HG03575 (cell line): ENCODE measurements around the gene CAPN1.
"Not testable (repeated sequence)": the region's sequence is repeated elsewhere in the genome, so short reads cannot be mapped to it uniquely, and the experiment has no call there.

ENCODE experiments used
- ATAC-seq: cut with Tn5 transposase; IDR thresholded peaks from one replicate; pipeline ENCODE4 v1.9.1; 2021; ENCODE audit not compliant: unreplicated experiment, insufficient number of reproducible peaks, low FRiP score; ENCODE audit errors: extremely low read depth

CAPN1 gene

DNA sequence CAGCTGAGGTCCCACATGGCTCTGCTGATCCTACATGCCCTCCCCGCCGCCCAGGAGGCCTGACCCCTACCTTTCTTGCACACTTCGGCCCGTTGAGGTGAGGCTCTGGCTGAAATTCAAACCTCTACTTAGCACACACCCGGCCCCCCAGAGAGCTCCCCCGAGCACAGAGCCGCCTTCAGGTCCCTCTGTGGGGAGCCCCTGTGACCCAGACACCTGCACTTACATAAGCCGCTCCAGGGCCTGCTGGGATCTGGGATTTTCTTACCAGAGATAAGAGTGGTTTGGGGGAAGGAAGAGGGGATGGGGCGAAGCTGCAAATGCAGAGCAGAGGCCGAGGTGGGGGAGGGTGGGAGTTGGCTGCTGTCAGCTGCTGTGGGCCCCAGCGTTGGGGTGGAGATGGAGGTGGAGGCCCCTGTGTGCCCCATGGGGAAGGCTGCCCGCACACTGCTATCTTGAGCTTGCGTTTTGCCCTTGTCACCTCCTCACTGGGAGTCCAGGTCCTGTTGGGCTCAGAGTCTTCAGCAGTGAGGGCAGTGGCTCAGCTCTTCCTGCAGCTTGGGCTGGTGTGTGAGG lies 30.6 kb downstream of the CAPN1 start:
- ATAC-seq, result no peak

DNA sequence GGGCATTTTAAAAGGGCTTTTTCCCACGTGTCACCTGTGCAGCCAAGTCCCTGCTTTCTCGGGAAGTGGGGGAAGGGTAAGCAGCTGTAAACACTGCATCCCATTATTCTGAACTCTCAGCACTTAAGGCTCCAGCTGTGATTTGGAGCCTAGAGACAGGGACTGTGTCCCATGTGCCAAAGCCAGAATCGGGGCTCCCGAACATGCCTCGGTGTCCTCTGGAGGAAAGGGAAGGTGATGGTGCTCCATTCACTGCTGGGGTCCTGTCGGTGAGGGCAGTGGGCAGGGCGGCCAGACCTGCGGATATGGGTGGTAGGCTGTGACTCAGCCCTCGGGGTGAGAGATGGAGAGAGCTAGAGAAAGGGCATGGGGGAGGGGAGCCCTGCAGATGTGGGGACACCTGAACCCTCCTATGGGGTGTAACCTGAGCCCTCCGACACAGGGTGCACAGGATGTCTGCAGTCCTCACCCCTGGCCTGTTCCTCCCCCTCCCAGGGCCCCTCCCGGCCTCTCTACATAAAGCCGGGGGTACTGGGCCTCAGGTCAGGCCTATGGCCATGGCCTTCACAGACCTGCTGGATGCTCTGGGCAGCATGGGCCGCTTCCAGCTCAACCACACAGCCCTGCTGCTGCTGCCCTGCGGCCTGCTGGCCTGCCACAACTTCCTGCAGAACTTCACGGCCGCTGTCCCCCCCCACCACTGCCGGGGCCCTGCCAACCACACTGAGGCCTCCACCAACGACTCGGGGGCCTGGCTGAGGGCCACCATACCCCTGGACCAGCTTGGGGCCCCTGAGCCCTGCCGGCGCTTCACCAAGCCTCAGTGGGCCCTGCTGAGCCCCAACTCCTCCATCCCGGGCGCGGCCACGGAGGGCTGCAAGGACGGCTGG lies 31.8 kb downstream of the CAPN1 start:
- no peak for ATAC-seq

DNA sequence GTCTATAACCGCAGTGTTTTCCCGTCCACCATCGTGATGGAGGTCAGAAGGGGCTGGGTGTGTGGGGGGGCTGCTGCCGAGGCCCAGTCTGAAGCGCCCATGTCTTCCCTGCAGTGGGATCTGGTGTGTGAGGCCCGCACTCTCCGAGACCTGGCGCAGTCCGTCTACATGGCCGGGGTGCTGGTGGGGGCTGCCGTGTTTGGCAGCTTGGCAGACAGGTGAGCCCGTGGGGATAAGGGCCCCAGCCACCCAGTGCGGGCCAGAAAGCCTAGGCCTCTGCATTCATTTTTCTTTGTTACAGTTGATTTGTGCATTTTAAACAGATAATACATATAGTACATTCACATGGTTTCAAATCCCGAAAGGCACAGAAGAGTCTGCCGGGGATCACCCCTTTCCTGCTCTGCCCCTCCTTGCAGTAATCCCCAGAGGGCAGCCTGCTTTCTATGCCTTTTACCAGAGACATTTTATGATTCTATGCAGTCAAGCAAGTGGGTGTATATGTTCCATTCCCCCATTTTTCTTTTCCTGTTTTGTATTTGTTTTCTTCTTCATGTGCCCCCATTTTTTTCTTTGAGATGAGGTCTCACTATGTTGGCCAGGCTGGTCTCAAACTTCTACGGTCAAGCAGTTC lies 32.6 kb downstream of the CAPN1 start:
- no peak for ATAC-seq

DNA sequence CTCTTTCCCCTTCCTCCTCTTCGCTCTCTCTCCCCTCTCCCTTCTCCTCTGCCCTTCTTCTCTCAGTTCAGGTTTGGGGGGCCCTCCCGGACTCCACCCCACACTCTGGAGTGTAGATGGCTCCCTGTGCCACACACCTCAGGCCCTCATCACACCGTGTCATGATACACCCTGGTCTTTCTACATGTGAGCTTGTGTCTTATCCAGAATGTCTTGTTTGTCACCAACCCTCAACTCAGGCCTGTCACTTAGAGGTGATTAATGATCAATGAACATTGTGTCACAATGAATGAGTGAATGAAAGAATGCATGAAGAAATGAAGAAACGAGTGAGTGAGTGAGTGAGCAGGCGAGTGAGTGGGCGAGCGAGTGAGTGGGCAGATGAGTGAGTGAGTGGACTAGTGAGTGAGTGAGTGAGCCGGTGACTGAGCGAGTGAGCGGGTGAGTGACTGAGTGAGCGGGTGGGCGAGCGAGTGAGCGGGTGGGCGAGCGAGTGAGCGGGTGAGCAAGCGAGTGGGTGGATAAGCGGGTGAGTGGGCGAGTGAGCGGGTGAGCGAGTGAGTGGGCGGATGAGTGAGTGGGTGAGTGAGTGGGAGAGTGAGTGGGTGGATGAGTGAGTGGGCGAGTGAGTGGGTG lies 33.8 kb downstream of the CAPN1 start:
- ATAC-seq, result no peak

DNA sequence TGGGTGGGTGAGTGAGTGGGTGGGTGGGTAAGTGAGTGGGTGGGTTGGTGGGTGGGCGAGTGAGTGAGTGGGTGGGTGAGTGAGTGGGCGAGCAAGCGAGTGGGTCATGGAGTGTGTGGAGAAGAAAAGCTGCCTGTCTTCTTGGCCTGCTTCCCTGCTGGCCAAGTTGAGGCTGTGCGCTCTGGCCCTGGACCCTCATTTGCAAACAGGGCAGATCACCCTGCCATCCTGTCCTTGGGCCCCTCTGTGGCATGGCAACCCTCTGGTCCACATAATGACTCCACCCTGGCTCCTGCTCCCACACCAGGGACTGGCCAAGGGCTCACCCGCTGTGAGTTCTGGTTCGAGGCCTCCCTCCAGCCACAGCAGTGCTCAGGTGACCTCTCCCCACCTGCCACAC lies 35.1 kb downstream of the CAPN1 start:
- no peak for ATAC-seq

DNA sequence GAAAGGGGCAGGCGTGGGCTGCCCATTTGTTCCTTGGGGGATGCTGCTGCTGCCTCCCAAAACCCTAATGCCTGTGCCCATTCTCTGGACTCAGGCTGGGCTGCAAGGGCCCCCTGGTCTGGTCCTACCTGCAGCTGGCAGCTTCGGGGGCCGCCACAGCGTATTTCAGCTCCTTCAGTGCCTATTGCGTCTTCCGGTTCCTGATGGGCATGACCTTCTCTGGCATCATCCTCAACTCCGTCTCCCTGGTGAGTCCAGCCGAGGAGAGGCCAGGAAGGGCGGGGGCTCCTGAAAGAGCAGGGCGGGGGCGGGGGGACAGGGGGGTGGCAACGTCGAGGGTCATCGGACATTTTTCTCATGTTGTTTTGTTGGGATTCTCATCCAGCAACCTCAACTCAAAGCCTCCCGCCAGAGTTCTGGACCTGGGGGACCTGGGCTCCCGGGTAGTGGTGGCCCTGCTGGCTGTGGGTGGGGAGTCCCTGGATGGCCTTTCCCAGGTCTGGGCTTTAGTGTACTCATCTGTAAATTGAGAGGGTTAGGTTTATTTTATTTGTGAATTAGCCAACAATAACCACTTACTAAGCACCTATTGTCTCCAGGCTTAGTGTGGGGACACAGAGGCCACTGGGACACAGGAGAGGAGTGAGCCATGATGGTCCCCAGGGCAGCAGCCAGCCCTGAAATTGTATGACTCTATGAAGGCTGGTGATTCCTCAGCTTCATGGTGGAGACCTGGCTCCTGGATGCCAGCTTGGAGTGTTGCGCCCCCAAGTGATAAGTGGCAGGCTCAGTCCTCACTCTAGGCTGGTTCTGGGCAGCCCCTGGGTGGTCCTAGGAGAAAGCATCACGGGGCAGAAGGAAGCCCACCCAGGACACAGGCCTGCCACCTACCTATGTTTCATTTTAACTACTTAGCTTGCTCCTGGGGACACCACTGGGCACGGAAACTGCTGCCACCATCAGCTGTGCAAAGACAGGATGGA lies 36.0 kb downstream of the CAPN1 start:
- no peak for ATAC-seq

DNA sequence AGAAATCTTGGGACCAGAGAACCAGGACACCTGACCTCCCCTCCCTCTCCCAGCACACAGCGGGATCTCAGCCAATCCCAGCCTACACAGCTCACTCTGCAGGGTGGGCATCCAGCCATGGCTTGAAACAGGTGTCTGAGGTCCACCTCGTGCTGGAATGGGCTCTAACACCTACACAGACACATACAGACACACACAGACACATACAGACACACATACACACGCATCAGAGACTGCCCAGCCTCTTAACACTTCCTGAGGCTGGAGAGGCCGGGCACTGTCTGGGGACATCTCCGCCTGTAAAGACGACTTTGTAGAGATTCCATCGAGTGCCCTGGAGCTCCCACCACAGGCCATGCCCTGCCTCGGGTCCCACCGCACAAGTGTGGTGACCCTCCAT lies 36.7 kb downstream of the CAPN1 start:
- no peak for ATAC-seq

DNA sequence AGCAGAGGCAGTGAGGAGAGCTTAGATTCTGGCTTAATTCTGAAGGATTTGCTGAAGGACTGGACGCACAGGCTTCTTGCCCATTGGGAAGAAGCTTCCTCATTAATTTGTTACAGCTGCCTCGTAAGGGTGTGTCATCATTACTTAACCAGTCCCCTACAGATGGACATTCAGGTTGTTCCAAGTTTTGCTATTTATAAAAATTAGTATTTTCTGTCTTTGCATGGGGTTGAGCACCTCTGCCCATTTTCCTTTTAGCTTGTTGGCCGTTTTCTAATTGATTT lies 38.1 kb downstream of the CAPN1 start:
- ATAC-seq, result no peak

DNA sequence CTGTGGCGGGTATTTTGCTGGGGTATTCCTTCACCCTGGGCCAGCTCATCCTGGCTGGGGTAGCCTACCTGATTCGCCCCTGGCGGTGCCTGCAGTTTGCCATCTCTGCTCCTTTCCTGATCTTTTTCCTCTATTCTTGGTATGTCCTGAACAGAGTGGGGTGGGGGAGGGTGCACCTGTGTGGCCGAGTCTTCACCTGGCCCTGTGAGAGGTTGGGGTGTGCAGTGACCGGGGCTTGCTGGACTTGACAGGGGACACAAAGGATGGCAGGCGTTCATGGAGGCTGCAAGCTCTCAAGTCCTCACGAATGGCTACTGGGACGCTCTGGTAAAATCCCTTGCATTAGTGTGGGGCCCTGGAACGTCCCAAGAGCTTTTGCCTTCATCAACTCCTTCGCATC lies 39.3 kb downstream of the CAPN1 start:
- no peak for ATAC-seq

DNA sequence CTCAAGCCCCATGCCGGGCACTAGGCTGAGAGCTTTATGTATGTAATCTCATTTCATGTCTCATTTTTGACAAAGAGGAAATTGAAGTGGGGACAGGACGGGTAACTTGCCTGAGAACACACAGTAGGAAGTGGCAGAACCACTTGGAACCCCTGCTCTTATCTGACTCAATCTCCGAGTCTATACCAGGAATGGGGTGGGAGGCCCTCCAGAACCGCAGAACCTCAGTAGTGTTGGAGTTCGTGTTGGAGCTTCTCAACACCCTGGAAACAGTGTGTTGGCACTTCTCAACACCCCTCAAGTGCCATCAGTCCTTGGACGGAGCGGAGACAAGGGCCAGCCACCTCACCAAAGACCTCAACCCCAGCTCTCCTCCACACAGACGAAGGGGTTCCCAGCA lies 41.3 kb downstream of the CAPN1 start:
- ATAC-seq, result no peak

DNA sequence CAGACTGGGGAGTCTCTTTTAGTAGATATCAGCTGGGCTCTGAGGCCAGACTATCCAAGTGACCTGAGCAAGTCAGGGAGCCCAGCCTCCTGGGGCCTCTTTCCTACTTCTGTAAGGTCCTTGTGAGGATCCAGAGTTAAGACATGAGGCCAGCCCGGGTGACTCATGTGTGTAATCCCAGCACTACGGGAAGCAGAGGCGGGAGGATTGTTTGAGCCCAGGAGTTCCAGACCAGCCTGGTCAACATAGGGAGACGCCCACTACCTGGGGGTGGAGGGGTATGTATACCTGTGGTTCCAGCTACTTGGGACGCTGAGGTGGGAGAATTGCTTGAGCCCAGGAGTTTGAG lies 43.2 kb downstream of the CAPN1 start:
- ATAC-seq, result no peak

DNA sequence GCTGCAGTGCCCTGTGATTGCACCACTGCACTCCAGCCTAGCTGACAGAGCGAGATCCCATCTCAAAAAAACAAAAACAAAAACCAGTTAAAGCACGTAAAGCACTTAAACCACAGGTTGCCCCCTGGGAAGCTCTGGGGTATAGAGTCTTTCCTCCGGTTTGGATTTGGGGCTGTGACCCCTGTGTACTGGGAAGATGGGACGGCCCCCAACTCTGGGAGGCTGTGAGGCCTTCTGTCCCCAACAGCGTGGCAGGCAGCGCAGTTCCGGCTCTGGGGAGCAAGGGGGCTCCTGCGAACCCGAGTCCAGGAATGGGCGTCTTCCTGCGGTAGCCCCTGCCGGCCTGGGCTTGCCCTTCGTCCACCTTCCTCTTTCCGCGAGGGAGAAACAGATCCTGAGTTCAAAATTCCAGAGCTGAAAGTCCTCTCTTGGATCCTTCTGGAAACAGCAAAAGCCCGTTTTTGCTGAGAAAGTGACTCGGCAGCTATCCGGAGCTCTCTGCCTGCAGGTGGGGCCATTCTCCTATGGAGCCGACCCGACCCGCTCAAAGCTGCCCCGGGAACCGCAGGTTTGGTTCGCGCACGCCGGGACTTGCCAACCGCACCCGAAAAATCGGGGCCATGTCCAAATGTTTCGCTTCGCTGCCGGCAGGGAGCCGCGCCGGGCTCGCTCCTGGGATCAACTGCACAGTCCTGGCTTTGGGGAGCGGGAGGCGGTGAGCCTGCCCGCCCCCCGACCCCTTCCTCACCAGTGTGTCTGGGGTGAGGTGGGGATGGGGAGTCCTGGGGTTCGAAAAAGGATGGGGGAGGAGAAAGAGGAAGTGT lies 43.8 kb downstream of the CAPN1 start:
- no peak for ATAC-seq

DNA sequence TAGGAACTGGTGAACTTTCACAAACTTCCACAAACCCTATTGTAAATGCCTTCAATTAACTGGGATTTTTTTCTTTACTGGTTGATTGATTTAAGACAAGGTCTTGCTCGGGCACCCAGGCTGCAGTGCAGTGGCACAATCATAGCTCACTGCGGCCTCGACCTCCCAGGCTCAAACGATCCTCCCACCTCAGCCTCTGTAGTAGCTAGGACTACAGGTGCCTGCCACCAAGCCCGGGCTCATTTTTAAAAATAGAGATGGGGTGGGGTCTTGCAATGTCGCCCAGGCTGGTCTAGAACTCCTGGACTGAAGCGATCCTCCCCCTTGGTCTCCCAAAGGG lies 44.3 kb downstream of the CAPN1 start:
- ATAC-seq, result no peak

DNA sequence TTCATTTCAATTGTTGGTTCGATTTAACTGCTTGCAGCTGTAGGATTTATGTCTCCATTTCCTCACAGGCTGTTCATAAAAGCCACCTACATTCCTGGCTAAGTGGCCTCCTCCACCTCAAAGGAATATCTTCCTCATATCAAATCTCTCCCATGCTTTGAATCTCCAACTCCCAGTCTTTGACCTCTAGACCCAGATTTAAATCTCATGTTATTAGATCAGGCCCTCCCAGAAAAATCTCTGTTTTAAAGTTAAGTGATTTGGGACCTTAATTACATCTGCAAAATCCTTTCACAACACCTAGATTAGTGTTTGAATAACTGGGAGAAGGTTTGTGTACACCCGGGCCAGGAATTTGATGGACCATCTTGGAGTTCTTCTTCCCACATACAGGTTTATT lies 46.2 kb downstream of the CAPN1 start:
- ATAC-seq, result no peak

DNA sequence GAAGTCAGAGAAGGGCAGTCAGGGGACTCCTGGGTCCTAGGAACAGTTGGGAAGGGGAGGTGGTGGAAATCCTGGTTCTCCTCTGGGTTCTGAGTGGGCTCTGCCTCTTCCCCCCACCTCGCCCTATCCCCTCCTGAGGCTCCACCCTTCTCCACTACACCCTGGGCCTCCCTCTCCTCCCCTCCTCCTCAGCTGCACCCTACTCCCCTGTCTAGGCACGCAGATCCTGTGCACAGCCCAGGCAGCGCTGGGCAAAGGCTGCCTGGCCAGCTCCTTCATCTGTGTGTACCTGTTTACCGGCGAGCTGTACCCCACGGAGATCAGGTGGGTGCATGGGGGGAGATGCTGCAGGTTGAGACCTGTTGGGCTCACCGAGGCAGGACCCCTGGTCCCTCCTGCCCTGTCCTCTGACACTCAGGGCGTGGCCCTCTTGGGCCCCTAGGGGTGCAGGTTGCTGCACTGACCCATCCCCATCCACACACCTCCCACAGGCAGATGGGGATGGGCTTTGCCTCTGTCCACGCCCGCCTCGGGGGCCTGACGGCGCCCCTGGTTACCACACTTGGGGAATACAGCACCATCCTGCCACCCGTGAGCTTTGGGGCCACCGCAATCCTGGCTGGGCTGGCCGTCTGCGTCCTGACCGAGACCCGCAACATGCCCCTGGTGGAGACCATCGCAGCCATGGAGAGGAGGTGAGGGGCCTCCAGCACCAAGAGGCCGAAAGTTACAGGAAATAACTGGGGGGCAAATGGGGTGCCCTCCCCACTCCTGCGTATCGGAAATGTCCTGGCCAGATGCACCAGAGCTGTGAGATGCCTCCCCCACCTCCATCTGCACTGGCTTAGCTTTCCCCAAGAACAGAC lies 54.7 kb downstream of the CAPN1 start:
- ATAC-seq, result no peak

DNA sequence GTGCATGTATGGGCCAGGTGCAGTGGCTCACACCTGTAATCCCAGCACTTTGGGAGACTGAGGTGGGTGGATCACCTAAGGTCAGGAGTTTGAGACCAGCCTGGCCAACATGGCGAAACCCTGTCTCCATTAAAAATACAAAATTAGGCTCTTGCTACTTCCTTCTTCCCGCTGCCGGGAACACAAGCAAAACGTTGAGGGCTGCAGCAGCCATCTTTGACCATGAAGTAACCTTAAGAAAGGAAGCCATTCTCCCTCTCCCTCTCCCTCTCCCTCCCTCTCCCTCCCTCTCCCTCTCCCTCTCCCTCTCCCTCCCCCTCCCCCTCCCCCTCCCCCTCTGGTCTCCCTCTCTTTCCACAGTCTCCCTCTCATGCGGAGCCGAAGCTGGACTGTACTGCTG lies 56.6 kb downstream of the CAPN1 start:
- not testable (repeated sequence) for ATAC-seq

DNA sequence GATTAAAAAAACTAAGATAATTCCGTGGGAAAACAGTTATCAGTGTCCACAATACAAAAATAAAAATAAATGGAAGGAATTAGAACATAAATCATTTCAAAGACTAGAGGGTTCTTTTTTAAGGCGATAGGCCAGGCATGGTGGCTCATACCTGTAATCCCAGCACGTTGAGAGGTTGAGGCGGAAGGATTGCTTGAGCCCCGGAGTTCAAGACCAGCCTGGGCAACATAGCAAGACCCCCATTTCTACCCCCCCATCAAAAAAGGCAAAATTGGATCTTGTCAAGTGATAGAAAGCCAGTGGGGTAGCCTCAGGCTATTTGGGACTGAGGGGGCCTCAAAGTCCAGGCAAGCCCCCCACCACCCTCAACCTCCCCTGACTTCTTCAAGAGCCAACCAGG lies 59.4 kb downstream of the CAPN1 start:
- ATAC-seq, result no peak

DNA sequence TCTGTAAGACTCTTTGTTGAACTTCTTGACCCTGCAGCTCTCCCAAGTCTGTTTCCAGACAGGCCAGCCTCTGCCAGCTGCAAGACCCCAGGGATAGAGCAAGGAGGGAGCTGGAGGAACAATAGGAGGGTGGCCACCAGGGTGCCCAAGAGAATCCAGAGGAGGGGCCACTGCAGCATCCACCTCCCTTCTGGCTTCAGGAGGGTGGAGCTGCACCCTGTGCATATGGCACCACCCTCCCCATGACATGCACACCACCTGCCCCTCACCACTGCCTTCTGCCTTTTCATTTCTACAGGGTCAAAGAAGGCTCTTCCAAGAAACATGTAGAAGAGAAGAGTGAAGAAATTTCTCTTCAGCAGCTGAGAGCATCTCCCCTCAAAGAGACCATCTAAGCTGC lies 60.0 kb downstream of the CAPN1 start:
- ATAC-seq, result no peak
